Esophagus squamous epithelium (tissue), 5 donors: ENCODE measurements around the gene NCBP3. TPM values are rescaled to one million over a fixed set of nuclear protein-coding genes. Genes with fewer than 3 reads are reported as not detected.

Experiments
- DNase-seq: peaks from one replicate; lab custom pipeline; 2025; lab: John Stamatoyannopoulos, UW
- H3K27ac ChIP-seq, 4 donors: fragments of 200-600 bp; sonication (generic); one replicate each; pipeline ENCODE4 v1.5.1; 2016 to 2019; ENCODE audit warnings: mild to moderate bottlenecking in 1 of 4
- H3K27me3 ChIP-seq, 4 donors: fragments of 200-600 bp; sonication (generic); 1 replicate in 3 of 4; 2 replicates in 1 of 4; pipeline versions ENCODE4 v1.5.1 to v1.6.0; 2017 to 2021; ENCODE audit warnings: antibody characterized with exemption in 1 of 4
- H3K36me3 ChIP-seq, 3 donors: fragments of 200-600 bp; sonication (generic); one replicate each; pipeline ENCODE4 v1.5.1; 2016 to 2019
- H3K4me1 ChIP-seq, 3 donors: fragments of 200-600 bp; sonication (generic); one replicate each; pipeline ENCODE4 v1.5.1; 2017 to 2019
- H3K4me3 ChIP-seq, 4 donors: fragments of 200-600 bp; sonication (generic); 1 replicate in 3 of 4; 2 replicates in 1 of 4; pipeline ENCODE4 v1.5.1; 2016 to 2019; ENCODE audit warnings: mild to moderate bottlenecking in 2 of 4, moderate library complexity in 1 of 4
- H3K9me3 ChIP-seq, 3 donors: fragments of 200-600 bp; sonication (generic); one replicate each; pipeline ENCODE4 v1.5.1; 2016 to 2019
- CTCF ChIP-seq, 6 experiments: fragments of 450-650 bp in 4 of 6; fragments of 200-600 bp in 2 of 6; sonication (generic) in 2 of 6; IDR thresholded peaks; one replicate each; pipeline ENCODE4 v1.5.1; 2016 to 2019; ENCODE audit warnings: antibody characterized with exemption in 6 of 6, mild to moderate bottlenecking in 4 of 6, moderate library complexity in 4 of 6
- POLR2A ChIP-seq, 4 donors: fragments of 450-650 bp; IDR thresholded peaks; one replicate each; pipeline ENCODE4 v1.6.1; 2017; ENCODE audit warnings: antibody characterized with exemption in 4 of 4, mild to moderate bottlenecking in 4 of 4, moderate library complexity in 3 of 4
- WGBS, 2 donors: methylation state at CpG; one replicate each; pipeline ENCODE4 v1.1.5; 2018; 5-methylcytosine and 5-hydroxymethylcytosine counted together
- intact Hi-C: fragments of 100-400 bp; cut with DNase I; formaldehyde crosslinking; loops from one replicate; pipeline ENCODE4 v1.15.0; 2022
- total RNA-seq, 4 donors: library from RNA; depleted of rRNA; stranded (reverse); fragments of >200 nt; gene quantifications; one replicate each; pipeline ENCODE4 v1.1.0, GENCODE V29; 2016
- donor health status: DM: yes; HTN: yes; CAD: no.

NCBP3 gene
- total RNA-seq, 4 donors from 2014 or later, result 12.1 to 26.1 (median 17.1) TPM

GRCh38 chr17:3866276-3866675 lies 20.2 kb upstream of the NCBP3 start:
- no peak overlapping the region for H3K4me3 ChIP-seq
- intact Hi-C loops, result loop anchor here (5.0 kb wide), 1 partner anchor 41 kb away; no protein-coding TSS in a partner anchor
- H3K27me3 ChIP-seq, result no peaks in the 10 kb centered on the region
- TF ChIP-seq POLR2A (IDR thresholded peaks at IDR 0.05) (no peak), CTCF (IDR thresholded peaks at IDR 0.05) (no peak)
- H3K9me3 ChIP-seq, result no peaks in the 10 kb centered on the region
- H3K27ac ChIP-seq, result no peak overlapping the region
- WGBS, 2 donors, result 87 to 92% methylated on average over 14 to 20 of the region's 21 CpGs
- H3K4me1 ChIP-seq, result peaks cover 0 to 18% (median 0%) of the 10 kb centered on the region in 3 donors
- H3K36me3 ChIP-seq, result peaks cover 0 to 26% (median 7%) of the 10 kb centered on the region in 3 donors
- DNase-seq, result no peak

GRCh38 chr17:3865176-3865575 lies 19.1 kb upstream of the NCBP3 start:
- no peaks in the 10 kb centered on the region for H3K27me3 ChIP-seq
- H3K27ac ChIP-seq, result peak overlapping the region in 1 of 4 donors; percentile 3
- intact Hi-C loops, result loop anchor here (5.0 kb wide), 1 partner anchor 42 kb away; no protein-coding TSS in a partner anchor
- H3K36me3 ChIP-seq, result peaks cover 5 to 37% (median 11%) of the 10 kb centered on the region in 3 donors
- no peaks in the 10 kb centered on the region for H3K9me3 ChIP-seq
- no peak overlapping the region for H3K4me3 ChIP-seq
- TF ChIP-seq CTCF (IDR thresholded peaks at IDR 0.05) (no peak), POLR2A (IDR thresholded peaks at IDR 0.05) (no peak)
- 93% methylated on average over 3 of the region's 8 CpGs; no CpG with 5 or more reads in 1 of the 2 donors for WGBS, 2 donors
- no peak for DNase-seq
- peaks cover 0 to 10% (median 0%) of the 10 kb centered on the region in 3 donors for H3K4me1 ChIP-seq

- no peak overlapping the region for H3K4me3 ChIP-seq
- intact Hi-C loops, result no loop called here
- peak overlapping the region in 1 of 4 donors; percentile 3 for H3K27ac ChIP-seq
- DNase-seq, result no peak
- H3K4me1 ChIP-seq, result peaks cover 0 to 10% (median 0%) of the 10 kb centered on the region in 3 donors
- H3K9me3 ChIP-seq, result no peaks in the 10 kb centered on the region
- 85 to 91% methylated on average over 4 to 5 of the region's 10 CpGs for WGBS, 2 donors
- no peak for TF ChIP-seq POLR2A (IDR thresholded peaks at IDR 0.05)
- no peak for TF ChIP-seq CTCF (IDR thresholded peaks at IDR 0.05)
- no peaks in the 10 kb centered on the region for H3K27me3 ChIP-seq
- peaks cover 5 to 33% (median 11%) of the 10 kb centered on the region in 3 donors for H3K36me3 ChIP-seq
Observed at GRCh38 chr17:3864534-3864933, 18.5 kb upstream of the NCBP3 start.

- Histone ChIP-seq H3K4me3 (no peak overlapping the region), H3K36me3 (peaks cover 5 to 26% (median 11%) of the 10 kb centered on the region in 3 donors), H3K4me1 (peaks cover 0 to 10% (median 0%) of the 10 kb centered on the region in 3 donors), H3K9me3 (no peaks in the 10 kb centered on the region), H3K27ac (no peak overlapping the region), H3K27me3 (no peaks in the 10 kb centered on the region)
- DNase-seq, result no peak
- 91% methylated on average over 15 to 16 of the region's 28 CpGs for WGBS, 2 donors
- TF ChIP-seq POLR2A (IDR thresholded peaks at IDR 0.05) (no peak), CTCF (IDR thresholded peaks at IDR 0.05) (no peak)
- intact Hi-C loops, result no loop called here
Observed at GRCh38 chr17:3861761-3862681, 16.0 kb upstream of the NCBP3 start.
